ENCODE data around the gene THEM4. TPM values are rescaled to one million over a fixed set of nuclear protein-coding genes. Genes with fewer than 3 reads are reported as not detected.
A peak's percentile ranks its signal among the peaks of the same experiment; 100 is the strongest.

The THEM4 gene
- total RNA-seq, 1 donor from 2014 or later = 12.3 TPM

DNA sequence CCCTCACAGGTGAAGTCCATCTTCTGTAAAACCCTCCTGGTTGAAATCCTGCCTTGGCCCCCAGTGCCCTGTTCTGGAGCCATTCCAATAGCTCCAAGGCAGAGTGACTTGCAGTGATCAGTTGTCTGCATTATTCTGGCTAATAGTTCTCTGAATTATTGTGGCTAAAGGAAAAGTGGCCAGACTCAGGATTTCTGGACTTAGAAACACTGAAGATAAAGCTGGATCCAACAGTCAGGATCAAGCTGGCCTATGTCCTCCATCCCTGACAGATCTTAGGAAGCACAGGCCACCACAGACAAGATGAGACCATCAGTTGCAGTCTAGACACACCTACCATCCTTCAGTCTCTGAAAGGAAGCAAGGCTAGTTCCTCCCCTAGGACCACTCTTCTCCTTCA is 68.9 kb downstream of the THEM4 start:
- Mint-ChIP-seq H3K36me3 (ENCODE audit: unreplicated experiment) (no peaks in the 10 kb centered on the region), H3K27me3 (ENCODE audit: unreplicated experiment) (peaks cover 72% of the 10 kb centered on the region), H3K27ac (ENCODE audit: unreplicated experiment) (no peak overlapping the region), H3K9me3 (ENCODE audit: unreplicated experiment) (no peaks in the 10 kb centered on the region), H3K4me3 (ENCODE audit: unreplicated experiment) (no peak overlapping the region), H3K4me1 (ENCODE audit: unreplicated experiment) (peaks cover 12% of the 10 kb centered on the region)
- no peak for DNase-seq (ENCODE audit: extremely low spot score, unreplicated experiment)
- no peak for TF ChIP-seq CTCF (IDR thresholded peaks at IDR 0.05)

DNA sequence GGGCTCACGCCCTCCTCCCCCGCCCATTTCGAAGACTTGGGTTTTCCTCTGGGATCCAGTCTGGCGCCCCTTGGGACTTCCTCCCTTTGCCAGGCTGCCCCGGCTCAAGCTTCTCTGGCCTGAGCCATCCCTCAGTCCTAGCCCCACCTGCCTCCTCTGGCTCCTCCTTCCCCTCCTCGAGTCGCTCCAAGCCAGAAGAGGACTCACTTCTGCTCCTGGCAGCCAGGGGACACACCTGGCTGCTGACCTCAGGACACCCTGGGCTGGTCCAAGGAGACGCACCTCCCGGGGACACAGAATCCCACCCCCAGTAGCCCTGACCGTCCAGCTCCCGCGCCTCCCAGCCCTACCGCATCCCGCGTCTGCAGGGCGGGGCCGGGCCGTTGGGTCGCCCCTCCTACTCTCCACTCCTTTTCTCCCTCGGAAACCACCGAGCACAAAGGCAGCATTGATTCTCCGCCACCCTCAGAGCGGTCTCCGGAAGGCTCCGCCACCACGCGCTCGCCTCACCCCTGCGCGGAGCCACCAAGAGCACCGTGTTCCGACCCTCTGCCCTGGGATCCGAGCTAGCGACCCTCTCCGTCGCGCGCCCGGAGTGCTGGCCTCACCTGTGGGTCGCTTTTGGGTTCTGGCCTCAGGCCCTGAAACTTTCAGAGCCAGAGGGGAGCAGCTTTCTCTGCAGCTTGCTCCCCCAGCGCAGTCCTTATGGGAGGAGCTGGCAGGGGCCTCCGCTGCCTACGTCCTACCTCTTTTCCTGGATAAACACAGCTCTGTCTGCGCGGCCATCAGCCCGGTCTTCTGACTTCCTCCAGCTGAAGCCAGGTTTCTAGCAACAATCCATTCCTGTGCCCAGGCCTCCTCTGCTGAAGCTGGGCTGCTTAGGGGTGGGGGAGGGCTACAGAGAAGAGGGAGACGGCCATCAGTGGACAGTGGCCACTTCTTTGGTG is 69.6 kb downstream of the THEM4 start, which contains the start of gene C2CD4D:
Gene C2CD4D (minus strand): TSS at position 364 of the 947 bp plus-strand sequence. CDS start 831 bp downstream, outside the sequence.
- no peak for TF ChIP-seq CTCF (IDR thresholded peaks at IDR 0.05)
- DNase-seq (ENCODE audit: extremely low spot score, unreplicated experiment) = no peak
- H3K27ac Mint-ChIP-seq (ENCODE audit: unreplicated experiment) = no peak within 1 kb of the TSS
- H3K36me3 Mint-ChIP-seq (ENCODE audit: unreplicated experiment) = no peaks in the 10 kb centered on the region
- H3K4me3 Mint-ChIP-seq (ENCODE audit: unreplicated experiment) = peak within 1 kb of the TSS; percentile 50
- H3K9me3 Mint-ChIP-seq (ENCODE audit: unreplicated experiment) = no peaks in the 10 kb centered on the region
- peaks cover 12% of the 10 kb centered on the region for H3K4me1 Mint-ChIP-seq (ENCODE audit: unreplicated experiment)
- peaks cover 68% of the 10 kb centered on the region for H3K27me3 Mint-ChIP-seq (ENCODE audit: unreplicated experiment)

- no peaks in the 10 kb centered on the region for H3K9me3 Mint-ChIP-seq (ENCODE audit: unreplicated experiment)
- TF ChIP-seq CTCF (IDR thresholded peaks at IDR 0.05) = no peak
- H3K27me3 Mint-ChIP-seq (ENCODE audit: unreplicated experiment) = peaks cover 62% of the 10 kb centered on the region
- H3K27ac Mint-ChIP-seq (ENCODE audit: unreplicated experiment) = no peak overlapping the region
- H3K36me3 Mint-ChIP-seq (ENCODE audit: unreplicated experiment) = no peaks in the 10 kb centered on the region
- DNase-seq (ENCODE audit: extremely low spot score, unreplicated experiment) = no peak
- peak overlapping the region; percentile 26 for H3K4me3 Mint-ChIP-seq (ENCODE audit: unreplicated experiment)
- H3K4me1 Mint-ChIP-seq (ENCODE audit: unreplicated experiment) = peaks cover 12% of the 10 kb centered on the region
Observed at GRCh38 chr1:151839082-151839412, 70.3 kb downstream of the THEM4 start.

GRCh38 chr1:151838222-151839081 is 70.9 kb downstream of the THEM4 start:
- peak overlapping the region; percentile 26 for H3K4me3 Mint-ChIP-seq (ENCODE audit: unreplicated experiment)
- no peak overlapping the region for H3K27ac Mint-ChIP-seq (ENCODE audit: unreplicated experiment)
- DNase-seq (ENCODE audit: extremely low spot score, unreplicated experiment) = no peak
- peaks cover 12% of the 10 kb centered on the region for H3K4me1 Mint-ChIP-seq (ENCODE audit: unreplicated experiment)
- TF ChIP-seq CTCF (IDR thresholded peaks at IDR 0.05) = no peak
- peaks cover 64% of the 10 kb centered on the region for H3K27me3 Mint-ChIP-seq (ENCODE audit: unreplicated experiment)
- H3K36me3 Mint-ChIP-seq (ENCODE audit: unreplicated experiment) = no peaks in the 10 kb centered on the region
- no peaks in the 10 kb centered on the region for H3K9me3 Mint-ChIP-seq (ENCODE audit: unreplicated experiment)

DNA sequence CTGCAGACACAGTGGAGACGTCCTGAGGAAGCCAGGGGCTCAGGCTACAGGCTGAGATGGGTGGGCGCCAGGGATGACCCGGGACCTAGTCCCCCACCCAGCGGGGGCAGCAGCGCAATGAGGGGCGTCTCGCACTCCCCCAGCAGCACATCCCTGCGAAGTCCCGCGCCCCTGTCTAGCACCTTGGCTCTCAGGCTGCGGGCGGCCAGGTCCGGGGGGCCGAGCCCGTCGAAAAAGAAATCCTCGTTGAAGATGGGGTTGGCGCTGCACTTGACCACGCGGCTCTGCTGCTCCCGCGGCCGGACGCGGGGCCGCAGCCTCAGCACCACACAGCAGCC is 71.5 kb downstream of the THEM4 start:
- no peak for DNase-seq (ENCODE audit: extremely low spot score, unreplicated experiment)
- no peak for TF ChIP-seq CTCF (IDR thresholded peaks at IDR 0.05)
- Mint-ChIP-seq H3K27me3 (ENCODE audit: unreplicated experiment) (peaks cover 67% of the 10 kb centered on the region), H3K4me3 (ENCODE audit: unreplicated experiment) (peak overlapping the region; percentile 43), H3K36me3 (ENCODE audit: unreplicated experiment) (no peaks in the 10 kb centered on the region), H3K4me1 (ENCODE audit: unreplicated experiment) (peaks cover 12% of the 10 kb centered on the region), H3K9me3 (ENCODE audit: unreplicated experiment) (no peaks in the 10 kb centered on the region), H3K27ac (ENCODE audit: unreplicated experiment) (no peak overlapping the region)

Measured in osteocyte (in vitro differentiated cells).